GM12878 (cell line): ENCODE data around the gene CDC37L1. TPM values are rescaled to one million over a fixed set of nuclear protein-coding genes. Genes with fewer than 3 reads are reported as not detected.

Experiments used
- ATAC-seq: fragments of 200-7000 bp; cut with Tn5 transposase; 3 replicates; pipeline ENCODE4 v1.9.1; 2020; ENCODE audit warnings: mild to moderate bottlenecking, moderate library complexity
- BruUV-seq: library from RNA; stranded (reverse); fragments of 400-500 nt; replicated peaks from 2 replicates; lab custom pipeline; 2021; lab: Mats Ljungman, UMichigan
- CTCF ChIA-PET: fragments of 300-600 bp; sonication (Branson Sonifier 250); formaldehyde crosslinking; extraction: SDS; loops from one replicate; lab custom pipeline; 2021; ENCODE audit warnings: inconsistent platforms; lab: Yijun Ruan, JAX
- POLR2A ChIA-PET: fragments of 350-600 bp; formaldehyde crosslinking; extraction: SDS; loops from one replicate; lab custom pipeline; 2021; ENCODE audit warnings: inconsistent platforms; lab: Charles Lee
- RAD21 ChIA-PET: fragments of 300-600 bp; sonication (Branson Sonifier 250); formaldehyde crosslinking; loops from one replicate; lab custom pipeline; 2023; ENCODE audit warnings: antibody characterized with exemption; ENCODE audit not compliant: unreplicated experiment; lab: Charles Lee
- SMC1A ChIA-PET: fragments of 300-600 bp; sonication (Branson Sonifier 250); formaldehyde crosslinking; loops from one replicate; lab custom pipeline; 2023; ENCODE audit not compliant: unreplicated experiment, uncharacterized antibody; lab: Charles Lee
- DNase-seq: peaks from one replicate; pipeline ENCODE4 v3.0.0-alpha.2; 2011; ENCODE audit warnings: low read depth, low spot score
- FAIRE-seq: peaks from 3 replicates; lab custom pipeline; 2011; peaks lifted over from hg19 to GRCh38; lab: Jason Lieb, UNC
- H2AFZ ChIP-seq: 2 replicates; pipeline ENCODE4 v1.6.0; 2011; ENCODE audit warnings: low read depth, low read length, control low read depth; ENCODE audit not compliant: control insufficient read depth
- H3K27ac ChIP-seq: 2 replicates; pipeline ENCODE4 v1.5.1; 2011; ENCODE audit warnings: control low read depth; ENCODE audit not compliant: control insufficient read depth, insufficient read depth
- H3K27me3 ChIP-seq, 2 experiments: replicated peaks in 1 of 2; 2 replicates each; pipeline versions ENCODE4 v1.6.0 to v1.6.1; 2011; ENCODE audit warnings: low read length in 1 of 2; ENCODE audit not compliant: control insufficient read depth in 2 of 2, insufficient read depth in 2 of 2
- H3K36me3 ChIP-seq, 2 experiments: 2 replicates each; pipeline ENCODE4 v1.5.1; 2011; ENCODE audit warnings: low read length in 1 of 2; ENCODE audit not compliant: control insufficient read depth in 2 of 2, insufficient read depth in 2 of 2
- H3K4me1 ChIP-seq: 2 replicates; pipeline ENCODE4 v1.6.1; 2011; ENCODE audit warnings: mild to moderate bottlenecking, low read length, moderate library complexity, mixed read lengths; ENCODE audit not compliant: control insufficient read depth, insufficient read depth
- H3K4me2 ChIP-seq: 2 replicates; pipeline ENCODE4 v1.6.0; 2011; ENCODE audit warnings: control low read depth; ENCODE audit not compliant: control insufficient read depth, insufficient read depth
- H3K4me3 ChIP-seq: fragments of 200-600 bp; sonication (generic); 2 replicates; pipeline ENCODE4 v1.5.1; 2016
- H3K79me2 ChIP-seq: 2 replicates; pipeline ENCODE4 v1.6.0; 2011; ENCODE audit warnings: low read length; ENCODE audit not compliant: control insufficient read depth, insufficient read depth
- H3K9ac ChIP-seq: 2 replicates; pipeline ENCODE4 v1.8.0; 2011; ENCODE audit warnings: low read length, control low read depth, mixed read lengths; ENCODE audit not compliant: control insufficient read depth, insufficient read depth
- H3K9me3 ChIP-seq: replicated peaks from 3 replicates; pipeline ENCODE4 v1.5.1; 2011; ENCODE audit warnings: mild to moderate bottlenecking, low read length; ENCODE audit not compliant: control insufficient read depth, insufficient read depth
- H4K20me1 ChIP-seq: 2 replicates; pipeline ENCODE4 v1.6.0; 2011; ENCODE audit not compliant: control insufficient read depth, insufficient read depth
- CBX3 ChIP-seq: fragments of 200-600 bp; sonication (generic); IDR thresholded peaks from 2 replicates; pipeline ENCODE4 v1.6.1; 2016; ENCODE audit warnings: low read depth, borderline replicate concordance
- FOXM1 ChIP-seq: IDR thresholded peaks from 2 replicates; pipeline ENCODE4 v1.6.1; 2012; ENCODE audit warnings: low read depth, mild to moderate bottlenecking, inconsistent platforms, low read length, moderate library complexity
- IRF4 ChIP-seq: IDR thresholded peaks from 2 replicates; pipeline ENCODE4 v1.6.1; 2011; ENCODE audit warnings: low read depth, low read length
- NR2C2 ChIP-seq: IDR thresholded peaks from 2 replicates; pipeline ENCODE4 v1.6.1; 2011; ENCODE audit warnings: borderline replicate concordance, low read depth; ENCODE audit not compliant: control insufficient read depth, insufficient read length
- ZBTB33 ChIP-seq: fragments of 450-650 bp; IDR thresholded peaks from 2 replicates; pipeline ENCODE4 v1.6.1; 2017; ENCODE audit warnings: mild to moderate bottlenecking
- ZNF687 ChIP-seq: fragments of 450-650 bp; IDR thresholded peaks from 2 replicates; pipeline ENCODE4 v1.6.1; 2017; ENCODE audit warnings: mild to moderate bottlenecking, moderate library complexity
- WGBS: methylation state at CpG from one replicate; pipeline ENCODE4 v1.1.6; 2016; ENCODE audit warnings: low lambda C conversion rate; ENCODE audit not compliant: insufficient replicate concordance, insufficient coverage; ENCODE audit errors: missing lambda C conversion rate; 5-methylcytosine and 5-hydroxymethylcytosine counted together
- in situ Hi-C: fragments of 300-500 bp; cut with MboI; formaldehyde crosslinking; loops from 9 replicates; pipeline ENCODE4 v1.14.3; 2018; ENCODE audit warnings: mixed read lengths
- intact Hi-C: fragments of 100-400 bp; cut with micrococcal nuclease; formaldehyde crosslinking; loops from one replicate; pipeline ENCODE4 v1.14.2; 2022; ENCODE audit not compliant: unreplicated experiment
- polyA plus RNA-seq, 11 experiments: library from polyadenylated mRNA; depleted of rRNA in 4 of 11; unstranded in 6 of 11; stranded (reverse) in 5 of 11; fragments of >200 nt; fragmentation: Nextera tagmentation in 4 of 11; fragmentation: Illumina TruSeq in 1 of 11; extraction: Ambion mirVana in 4 of 11; extraction: Trizol in 1 of 11; gene quantifications; 1 replicate in 1 of 11; 2 replicates in 10 of 11; pipeline versions ENCODE4 v1.2.1 to v1.2.3, GENCODE V29; 2011 to 2016; ENCODE audit warnings: inconsistent platforms in 2 of 11, missing spikeins in 2 of 11, low read depth in 1 of 11
- total RNA-seq, 4 experiments: library from RNA; depleted of rRNA in 3 of 4; stranded (reverse); fragments of >200 nt in 3 of 4; fragmentation: Illumina TruSeq in 1 of 4; extraction: Trizol in 1 of 4; gene quantifications; 2 replicates each; pipeline versions ENCODE4 v1.2.1 to v1.2.3, GENCODE V29; 2013 to 2021

Gene CDC37L1
- total and polyA plus RNA-seq, 10 of the 15 experiments (the other 5 are each of a cell fraction or from before 2014, with no cell fraction given), result 2.2 to 16.6 (median 8.2) TPM

- 0 out of 2 replicates have a peak overlapping the region, but pooled peaks have one; percentile 2 for H3K9ac ChIP-seq
- H3K4me3 ChIP-seq, result peak overlapping the region; percentile 18; the same call in 1 of the 2 replicates
- in situ Hi-C loops (no loop called here), intact Hi-C loops (no loop called here)
- ChIA-PET SMC1A (interaction anchor here (0.9 kb wide), 1 partner anchor 9 kb away, joined by 3 read pairs; no protein-coding TSS in a partner anchor), RAD21 (no interaction called here), POLR2A (no interaction called here), CTCF (interaction anchor here (0.6 to 0.9 kb wide), 2 partner anchors 45 to 304 kb away, joined by 3 read pairs; no protein-coding TSS in a partner anchor)
- no peaks in the 10 kb centered on the region; the same call in none of the 2 replicates for H3K79me2 ChIP-seq
- FAIRE-seq (peak; percentile 97), DNase-seq (no peak), ATAC-seq (peak; percentile 83)
- H4K20me1 ChIP-seq, result no peaks in the 10 kb centered on the region
- H3K27ac ChIP-seq, result peak overlapping the region; percentile 70
- H3K4me2 ChIP-seq, result peak overlapping the region; percentile 72
- peaks cover 12% of the 10 kb centered on the region for H3K4me1 ChIP-seq
- TF ChIP-seq FOXM1 (0 out of 2 replicates have a peak, but pooled peaks have one; percentile 14), CBX3 (no peak), ZNF687 (no peak), IRF4 (0 out of 2 replicates have a peak, but pooled peaks have one; percentile 22), NR2C2 (no peak), ZBTB33 (no peak)
- no TSS peak for BruUV-seq
- H3K27me3 ChIP-seq, result no peaks in the 10 kb centered on the region
- H2AFZ ChIP-seq, result peak overlapping the region; percentile 46; the same call in 1 of the 2 replicates
- no peaks in the 10 kb centered on the region for H3K9me3 ChIP-seq
- peaks cover 0 to 10% of the 10 kb centered on the region in 2 experiments; a peak in 2 of 4 replicates for H3K36me3 ChIP-seq
- WGBS, result 0% methylated on average over 4 of the region's 4 CpGs
Measured at GRCh38 chr9:4690144-4690543, 10.8 kb downstream of the CDC37L1 start.
